Peyer's patch (tissue), 4 donors: ENCODE measurements around the gene TRMT10C. TPM values are rescaled to one million over a fixed set of nuclear protein-coding genes. Genes with fewer than 3 reads are reported as not detected.
A peak's percentile ranks its signal among the peaks of the same experiment; 100 is the strongest.

Experiments used
- DNase-seq, 3 donors: peaks; one replicate each; pipeline ENCODE4 v3.0.0-alpha.2; 2017 to 2019
- H3K27ac ChIP-seq, 4 donors: fragments of 200-600 bp; sonication (generic); one replicate each; pipeline ENCODE4 v1.5.1; 2016 to 2019
- H3K27me3 ChIP-seq, 2 donors: fragments of 200-600 bp; sonication (generic); one replicate each; pipeline ENCODE4 v1.5.1; 2019
- H3K36me3 ChIP-seq, 3 donors: fragments of 200-600 bp; sonication (generic); one replicate each; pipeline ENCODE4 v1.5.1; 2016 to 2019
- H3K4me1 ChIP-seq, 4 donors: fragments of 200-600 bp; sonication (generic); one replicate each; pipeline ENCODE4 v1.5.1; 2016 to 2019
- H3K4me3 ChIP-seq, 4 donors: fragments of 200-600 bp; sonication (generic); 1 replicate in 3 of 4; 2 replicates in 1 of 4; pipeline ENCODE4 v1.5.1; 2016 to 2019; ENCODE audit warnings: mild to moderate bottlenecking in 1 of 4
- H3K9me3 ChIP-seq, 4 donors: fragments of 200-600 bp; sonication (generic); one replicate each; pipeline ENCODE4 v1.5.1; 2016 to 2019; ENCODE audit warnings: mild to moderate bottlenecking in 1 of 4
- CTCF ChIP-seq, 6 experiments: fragments of 450-650 bp in 4 of 6; fragments of 200-600 bp in 2 of 6; sonication (generic) in 1 of 6; IDR thresholded peaks; one replicate each; pipeline ENCODE4 v1.5.1; 2017 to 2019; ENCODE audit warnings: antibody characterized with exemption in 6 of 6, mild to moderate bottlenecking in 3 of 6, moderate library complexity in 1 of 6
- POLR2A ChIP-seq, 2 donors: fragments of 450-650 bp; IDR thresholded peaks; one replicate each; pipeline ENCODE4 v1.5.1; 2017; ENCODE audit warnings: antibody characterized with exemption in 2 of 2, mild to moderate bottlenecking in 2 of 2, moderate library complexity in 2 of 2
- total RNA-seq, 4 donors: library from RNA; depleted of rRNA; stranded (reverse); fragments of >200 nt; gene quantifications; one replicate each; pipeline ENCODE4 v1.1.0, GENCODE V29; 2016

Gene TRMT10C
- 10 to 100 TPM in 3 of 4 donors, 1 to 10 TPM in 1; 8.5 to 28.9 (median 13.1) TPM for total RNA-seq

GRCh38 chr3:101561630-101562328, at the start of gene TRMT10C:
Gene TRMT10C (plus strand): TSS chr3:101561868. CDS start chr3:101564782, 2,914 bp downstream.
- Histone ChIP-seq H3K27me3 (no peaks in the 10 kb centered on the region), H3K36me3 (peaks cover 0 to 17% (median 0%) of the 10 kb centered on the region in 3 donors), H3K4me1 (peaks cover 0 to 12% (median 5%) of the 10 kb centered on the region in 4 donors), H3K9me3 (no peaks in the 10 kb centered on the region), H3K27ac (peak within 1 kb of the TSS; percentile 81 to 91 (median 87)), H3K4me3 (peak within 1 kb of the TSS; percentile 57 to 83 (median 74))
- DNase-seq = peak; percentile 85 to 96 (median 92)
- peak; percentile 59 to 86 for TF ChIP-seq POLR2A (IDR thresholded peaks at IDR 0.05)
- TF ChIP-seq CTCF (IDR thresholded peaks at IDR 0.05) = peak in 1 of 6 experiments; percentile 4

- DNase-seq = no peak
- no peaks in the 10 kb centered on the region for H3K36me3 ChIP-seq
- no peaks in the 10 kb centered on the region for H3K9me3 ChIP-seq
- H3K4me3 ChIP-seq = peak overlapping the region; percentile 56 to 84 (median 70)
- peak overlapping the region; percentile 81 to 96 (median 88) for H3K27ac ChIP-seq
- H3K27me3 ChIP-seq = no peaks in the 10 kb centered on the region
- TF ChIP-seq POLR2A (IDR thresholded peaks at IDR 0.05) (peak in 1 of 2 donors; percentile 16), CTCF (IDR thresholded peaks at IDR 0.05) (no peak)
- peaks cover 0 to 11% (median 0%) of the 10 kb centered on the region in 4 donors for H3K4me1 ChIP-seq
These were observed 49.3 kb upstream of the TRMT10C start for GRCh38 chr3:101512396-101512645.

DNA sequence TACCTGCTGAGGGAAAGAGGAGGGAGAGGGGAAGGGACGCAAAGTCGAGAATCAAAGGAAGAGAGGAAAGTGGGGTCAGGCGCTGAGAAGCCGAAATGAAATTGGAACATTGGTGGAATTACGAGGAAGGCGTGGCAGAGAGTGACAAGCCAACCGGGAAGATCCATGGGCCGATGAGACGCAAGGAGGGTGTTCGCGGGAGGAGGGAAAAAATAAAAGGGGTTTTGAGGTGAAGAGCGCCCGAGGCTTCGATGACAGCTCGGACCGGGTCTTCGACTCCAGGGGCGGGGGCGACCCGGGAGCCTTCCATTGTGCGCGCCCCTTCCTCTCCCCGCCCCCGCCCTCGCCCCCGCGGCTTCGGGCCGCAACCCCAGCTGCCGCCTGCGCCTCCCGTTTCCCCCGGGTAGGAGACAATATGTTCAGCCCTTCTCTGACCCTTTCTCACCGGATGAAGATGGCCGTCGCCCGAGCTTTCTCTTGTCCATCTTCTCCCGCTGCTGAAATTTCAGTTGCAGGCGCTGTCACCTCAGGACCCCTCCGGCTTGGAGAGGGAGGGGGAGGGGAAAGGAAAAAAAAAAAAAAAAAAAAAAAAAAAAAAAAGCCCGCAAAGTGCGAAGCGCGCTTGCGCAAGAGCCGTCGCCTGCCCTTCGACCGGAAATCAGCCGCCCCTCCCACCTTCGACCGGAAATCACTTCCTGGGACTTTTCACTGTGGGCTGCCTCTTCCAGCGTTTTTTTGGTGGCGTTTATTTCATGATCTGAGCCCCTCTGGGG, 48.8 kb upstream of the TRMT10C start, which contains the start of gene SENP7:
Gene SENP7 (minus strand): TSS at position 567 of the 773 bp plus-strand sequence. CDS start 82 bp downstream, at position 485.
- Histone ChIP-seq H3K9me3 (no peaks in the 10 kb centered on the region), H3K4me1 (peaks cover 0 to 11% (median 0%) of the 10 kb centered on the region in 4 donors), H3K27me3 (no peaks in the 10 kb centered on the region), H3K27ac (peak within 1 kb of the TSS; percentile 81 to 96 (median 88)), H3K4me3 (peak within 1 kb of the TSS; percentile 56 to 84 (median 70)), H3K36me3 (no peaks in the 10 kb centered on the region)
- peak; percentile 76 to 93 (median 86) for DNase-seq
- TF ChIP-seq POLR2A (IDR thresholded peaks at IDR 0.05) = peak in 1 of 2 donors; percentile 25
- no peak for TF ChIP-seq CTCF (IDR thresholded peaks at IDR 0.05)

DNA sequence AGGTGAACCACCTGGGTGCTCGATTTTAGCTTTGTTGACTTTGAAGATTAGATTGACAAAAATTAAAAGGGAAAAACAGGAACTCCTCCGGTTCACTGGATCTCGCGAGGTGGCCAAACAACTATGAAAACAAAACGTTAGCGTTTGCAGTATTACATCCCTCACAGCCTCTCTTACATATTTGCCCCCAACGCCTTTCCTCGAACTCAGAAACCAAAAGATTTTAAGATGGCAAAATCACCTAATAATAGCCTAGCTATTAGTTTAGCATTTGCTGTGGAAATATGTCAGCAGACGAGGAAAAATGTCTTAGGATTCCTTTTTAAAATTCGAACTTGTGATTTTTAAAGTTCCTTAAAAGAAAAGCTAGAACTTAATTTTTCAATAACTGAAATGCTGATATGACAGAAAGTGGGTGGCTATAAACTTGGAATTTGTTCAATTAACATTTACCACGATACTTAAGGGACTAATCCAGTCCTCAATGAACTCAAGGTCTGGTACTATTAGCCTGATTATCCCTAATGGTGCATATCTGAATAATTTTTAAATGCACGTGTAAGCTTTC, 48.2 kb upstream of the TRMT10C start:
- Histone ChIP-seq H3K4me1 (peaks cover 0 to 11% (median 0%) of the 10 kb centered on the region in 4 donors), H3K9me3 (no peaks in the 10 kb centered on the region), H3K27me3 (no peaks in the 10 kb centered on the region), H3K27ac (peak overlapping the region; percentile 81 to 96 (median 88)), H3K4me3 (peak overlapping the region; percentile 56 to 84 (median 70)), H3K36me3 (no peaks in the 10 kb centered on the region)
- no peak for TF ChIP-seq CTCF (IDR thresholded peaks at IDR 0.05)
- no peak for TF ChIP-seq POLR2A (IDR thresholded peaks at IDR 0.05)
- no peak for DNase-seq

DNA sequence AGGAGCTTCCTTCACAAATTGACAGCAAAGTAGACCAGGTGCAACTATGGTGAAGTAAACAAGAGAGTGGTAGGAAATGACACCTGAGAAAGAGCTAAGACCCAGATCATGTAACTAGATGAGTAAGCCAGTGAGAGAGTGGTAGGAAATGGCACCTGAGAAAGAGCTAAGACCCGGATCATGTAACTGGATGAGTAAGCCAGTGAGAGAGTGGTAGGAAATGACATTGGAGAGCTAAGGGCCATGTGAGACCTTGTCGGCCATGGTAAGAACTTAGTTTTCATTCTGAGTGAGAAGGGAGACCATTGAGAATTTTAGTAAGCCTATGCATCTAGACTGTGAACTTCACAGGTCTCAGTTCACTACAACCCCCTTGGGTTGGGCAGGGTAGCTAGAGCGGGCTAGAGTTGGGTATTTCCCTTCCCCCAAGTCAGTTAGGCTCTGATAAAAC, 43.2 kb upstream of the TRMT10C start:
- TF ChIP-seq POLR2A (IDR thresholded peaks at IDR 0.05) (no peak), CTCF (IDR thresholded peaks at IDR 0.05) (no peak)
- H3K36me3 ChIP-seq = no peaks in the 10 kb centered on the region

More for the DNA sequence above, 43.2 kb upstream of the TRMT10C start:
- Histone ChIP-seq H3K4me3 (no peak overlapping the region), H3K4me1 (no peaks in the 10 kb centered on the region), H3K9me3 (no peaks in the 10 kb centered on the region), H3K27me3 (no peaks in the 10 kb centered on the region), H3K27ac (peak overlapping the region in 3 of 4 donors; percentile 9 to 28 (median 27))
- no peak for DNase-seq
